SU-DHL-6 (cell line): Measurements from ENCODE around the gene PTPRJ.

ENCODE experiments used
- CTCF ChIP-seq: fragments of 200-600 bp; sonication (generic); IDR thresholded peaks from one replicate; pipeline ENCODE4 v1.5.1; 2017; ENCODE audit warnings: antibody characterized with exemption, mild to moderate bottlenecking, low read length, moderate library complexity; ENCODE audit not compliant: insufficient read depth, poor library complexity, severe bottlenecking
- EZH2phosphoT487 ChIP-seq: fragments of 200-600 bp; sonication (generic), shearing (Covaris generic); conservative IDR thresholded peaks from 2 replicates; pipeline ENCODE4 v1.6.1; 2018; ENCODE audit warnings: mild to moderate bottlenecking, antibody characterized with exemption, low read length, moderate library complexity, mixed read lengths

GRCh38 chr11:47987310-47987709 lies 7.0 kb downstream of the PTPRJ start:
- TF ChIP-seq CTCF = no peak
- TF ChIP-seq EZH2phosphoT487 = no peak
